Keratinocyte (primary cell): ENCODE measurements around the gene SPACA1. TPM values are rescaled to one million over a fixed set of nuclear protein-coding genes. Genes with fewer than 3 reads are reported as not detected.

Experiments used
- DNase-seq: peaks from one replicate; pipeline ENCODE4 v3.0.0-alpha.2; 2011; ENCODE audit warnings: low read depth, missing footprints, low spot score
- FAIRE-seq: peaks from 2 replicates; lab custom pipeline; 2011; peaks lifted over from hg19 to GRCh38; lab: Jason Lieb, UNC
- H2AFZ ChIP-seq: 2 replicates; pipeline ENCODE4 v1.6.0; 2012; ENCODE audit warnings: low read length, control low read depth, inconsistent platforms; ENCODE audit not compliant: control insufficient read depth
- H3K27ac ChIP-seq: 2 replicates; pipeline ENCODE4 v1.5.1; 2011; ENCODE audit warnings: low read length; ENCODE audit not compliant: control insufficient read depth, insufficient read depth
- H3K27me3 ChIP-seq: 3 replicates; pipeline ENCODE4 v1.6.0; 2011; ENCODE audit warnings: low read length; ENCODE audit not compliant: control insufficient read depth, insufficient read depth; ENCODE audit errors: extremely low read depth
- H3K36me3 ChIP-seq, 2 experiments: 2 replicates in 1 of 2; 3 replicates in 1 of 2; pipeline ENCODE4 v1.5.1; 2011; ENCODE audit warnings: low read length in 2 of 2, mild to moderate bottlenecking in 1 of 2; ENCODE audit not compliant: control insufficient read depth in 2 of 2, insufficient read depth in 2 of 2; ENCODE audit errors: extremely low read depth in 1 of 2
- H3K4me1 ChIP-seq: 3 replicates; pipeline ENCODE4 v1.5.1; 2011; ENCODE audit warnings: low read length; ENCODE audit not compliant: control insufficient read depth, insufficient read depth; ENCODE audit errors: extremely low read depth
- H3K4me2 ChIP-seq: 3 replicates; pipeline ENCODE4 v1.6.0; 2011; ENCODE audit warnings: low read depth, low read length; ENCODE audit not compliant: control insufficient read depth, insufficient read depth; ENCODE audit errors: extremely low read depth
- H3K4me3 ChIP-seq, 3 experiments: fragments of 200-600 bp in 1 of 3; sonication (generic) in 1 of 3; 2 replicates in 2 of 3; 3 replicates in 1 of 3; pipeline ENCODE4 v1.5.1; 2011 to 2016; ENCODE audit warnings: low read length in 3 of 3, mild to moderate bottlenecking in 3 of 3, control low read depth in 2 of 3, inconsistent platforms in 1 of 3, low read depth in 1 of 3, mixed read lengths in 1 of 3, mixed run types in 1 of 3, moderate library complexity in 1 of 3; ENCODE audit not compliant: control insufficient read depth in 2 of 3, insufficient read depth in 2 of 3; ENCODE audit errors: extremely low read depth in 1 of 3
- H3K79me2 ChIP-seq: 2 replicates; pipeline ENCODE4 v1.6.0; 2012; ENCODE audit warnings: low read length; ENCODE audit not compliant: control insufficient read depth, insufficient read depth
- H3K9ac ChIP-seq: 3 replicates; pipeline ENCODE4 v1.6.0; 2011; ENCODE audit warnings: low read length; ENCODE audit not compliant: control insufficient read depth, insufficient read depth; ENCODE audit errors: extremely low read depth
- H3K9me1 ChIP-seq: 3 replicates; pipeline ENCODE4 v1.6.0; 2011; ENCODE audit warnings: low read length; ENCODE audit not compliant: control insufficient read depth, insufficient read depth; ENCODE audit errors: extremely low read depth
- H3K9me3 ChIP-seq: 2 replicates; pipeline ENCODE4 v1.5.1; 2012; ENCODE audit warnings: low read depth, low read length; ENCODE audit not compliant: control insufficient read depth
- H4K20me1 ChIP-seq: 3 replicates; pipeline ENCODE4 v1.6.0; 2011; ENCODE audit warnings: low read length; ENCODE audit not compliant: control insufficient read depth, insufficient read depth; ENCODE audit errors: extremely low read depth
- CTCF ChIP-seq, 3 experiments: IDR thresholded peaks in 1 of 3; conservative IDR thresholded peaks in 1 of 3; optimal IDR thresholded peaks in 1 of 3; 2 replicates in 2 of 3; 3 replicates in 1 of 3; pipeline versions ENCODE3 to v1.5.1; 2011; ENCODE audit warnings: low read length in 3 of 3, mild to moderate bottlenecking in 3 of 3, moderate library complexity in 2 of 3, control low read depth in 1 of 3, inconsistent platforms in 1 of 3; ENCODE audit not compliant: insufficient read depth in 2 of 3; ENCODE audit errors: extremely low read depth in 1 of 3
- EZH2 ChIP-seq: IDR thresholded peaks from one replicate; pipeline ENCODE4 v1.6.1; 2012; ENCODE audit warnings: inconsistent platforms, mild to moderate bottlenecking, low read length, moderate library complexity
- dilution Hi-C: fragments of 300-500 bp; cut with MboI; formaldehyde crosslinking; loops from one replicate; pipeline ENCODE4 v1.7.0; 2020; ENCODE audit warnings: low sequenced_read_pairs; ENCODE audit not compliant: extremely low pct_ligation_motif_present
- polyA plus RNA-seq, 5 experiments: library from polyadenylated mRNA; depleted of rRNA in 3 of 5; stranded (reverse) in 3 of 5; stranded (forward) in 1 of 5; unstranded in 1 of 5; fragments of >200 nt; gene quantifications; 1 replicate in 1 of 5; 2 replicates in 3 of 5; 3 replicates in 1 of 5; pipeline versions ENCODE4 v1.2.1 to v1.2.3, GENCODE V29; 2011 to 2012; ENCODE audit warnings: missing spikeins in 2 of 5, low read depth in 1 of 5, low replicate concordance in 1 of 5

Gene SPACA1
- polyA plus RNA-seq, 1 donor (not counting 4 experiments of a cell fraction or from before 2014, with no cell fraction given) = not detected

GRCh38 chr6:88089708-88090107, 42.1 kb downstream of the SPACA1 start:
- Histone ChIP-seq H4K20me1 (no peaks in the 10 kb centered on the region), H3K4me1 (no peaks in the 10 kb centered on the region), H3K27ac (no peak overlapping the region), H3K9ac (no peak overlapping the region), H3K4me2 (no peak overlapping the region), H3K36me3 (no peaks in the 10 kb centered on the region), H3K27me3 (no peaks in the 10 kb centered on the region), H2AFZ (no peak overlapping the region), H3K9me1 (no peaks in the 10 kb centered on the region), H3K9me3 (no peaks in the 10 kb centered on the region), H3K79me2 (no peaks in the 10 kb centered on the region), H3K4me3 (no peak overlapping the region)
- no peak for DNase-seq
- no peak for FAIRE-seq
- dilution Hi-C loops = no loop called here
- TF ChIP-seq EZH2 = no peak
- no peak for TF ChIP-seq CTCF (optimal IDR thresholded peaks at IDR 0.05 in 1 of 3, IDR thresholded peaks at IDR 0.05 in 1 of 3, conservative IDR thresholded peaks at IDR 0.05 in 1 of 3; ENCODE audit: extremely low read depth in 1 of 3, insufficient read depth in 2 of 3, low read length in 3 of 3)

GRCh38 chr6:88105741-88106340, 58.2 kb downstream of the SPACA1 start:
- Histone ChIP-seq H4K20me1 (no peaks in the 10 kb centered on the region), H3K36me3 (no peaks in the 10 kb centered on the region), H3K4me3 (no peak overlapping the region), H3K79me2 (no peaks in the 10 kb centered on the region), H3K4me2 (no peak overlapping the region), H3K9me1 (no peaks in the 10 kb centered on the region), H3K4me1 (no peaks in the 10 kb centered on the region), H3K27ac (no peak overlapping the region), H2AFZ (no peak overlapping the region), H3K9me3 (no peaks in the 10 kb centered on the region), H3K27me3 (no peaks in the 10 kb centered on the region), H3K9ac (no peak overlapping the region)
- DNase-seq = no peak
- dilution Hi-C loops = no loop called here
- no peak for TF ChIP-seq CTCF (optimal IDR thresholded peaks at IDR 0.05 in 1 of 3, IDR thresholded peaks at IDR 0.05 in 1 of 3, conservative IDR thresholded peaks at IDR 0.05 in 1 of 3; ENCODE audit: extremely low read depth in 1 of 3, insufficient read depth in 2 of 3, low read length in 3 of 3)
- no peak for TF ChIP-seq EZH2
- no peak for FAIRE-seq
